Dermis blood vessel endothelial cell (primary cell): ENCODE results near the gene ACSF3. TPM values are rescaled to one million over a fixed set of nuclear protein-coding genes. Genes with fewer than 3 reads are reported as not detected.
"Not testable (repeated sequence)": the region's sequence is repeated elsewhere in the genome, so short reads cannot be mapped to it uniquely, and the experiment has no call there.

Experiments used
- DNase-seq: peaks from one replicate; pipeline ENCODE4 v3.0.0; 2010
- total RNA-seq: library from RNA; depleted of rRNA; stranded (reverse); fragments of >200 nt; gene quantifications from 2 replicates; pipeline ENCODE4 v1.2.3, GENCODE V29; 2014

ACSF3 gene
- total RNA-seq, 1 donor from 2014 or later, result 27.2 TPM

- DNase-seq, result no peak
Measured at GRCh38 chr16:89073346-89074071, 20.1 kb upstream of the ACSF3 start.

GRCh38 chr16:89074072-89074674 lies 19.5 kb upstream of the ACSF3 start:
- DNase-seq, result not testable (repeated sequence)

- DNase-seq, result no peak
Measured at GRCh38 chr16:89074803-89075688, 18.6 kb upstream of the ACSF3 start.

GRCh38 chr16:89076159-89076558 lies 17.5 kb upstream of the ACSF3 start:
- no peak for DNase-seq

- no peak for DNase-seq
Measured at GRCh38 chr16:89077076-89077475, 16.6 kb upstream of the ACSF3 start.

GRCh38 chr16:89078172-89078571 lies 15.5 kb upstream of the ACSF3 start:
- DNase-seq, result no peak

- DNase-seq, result no peak
Measured at GRCh38 chr16:89079434-89079980, 14.1 kb upstream of the ACSF3 start.

GRCh38 chr16:89080196-89080853 lies 13.3 kb upstream of the ACSF3 start:
- DNase-seq, result no peak

- no peak for DNase-seq
Measured at GRCh38 chr16:89081556-89081955, 12.1 kb upstream of the ACSF3 start.

GRCh38 chr16:89084411-89084810 lies 9.2 kb upstream of the ACSF3 start:
- no peak for DNase-seq

GRCh38 chr16:89084814-89085612 lies 8.6 kb upstream of the ACSF3 start:
- DNase-seq, result no peak

- DNase-seq, result no peak
Measured at GRCh38 chr16:89085755-89086154, 7.9 kb upstream of the ACSF3 start.

- no peak for DNase-seq
Measured at GRCh38 chr16:89087922-89088497, 5.6 kb upstream of the ACSF3 start.

GRCh38 chr16:89089120-89089519 lies 4.5 kb upstream of the ACSF3 start:
- no peak for DNase-seq

GRCh38 chr16:89090182-89090630 lies 3.4 kb upstream of the ACSF3 start:
- no peak for DNase-seq

- DNase-seq, result peak; percentile 9
Measured at GRCh38 chr16:89090669-89091426, 2.8 kb upstream of the ACSF3 start.

GRCh38 chr16:89092013-89092412 lies 1.6 kb upstream of the ACSF3 start:
- DNase-seq, result no peak

- DNase-seq, result not testable (repeated sequence)
Measured at GRCh38 chr16:89093252-89093601, 425 bp upstream of the ACSF3 start.

- peak; percentile 34 for DNase-seq
Measured at GRCh38 chr16:89094252-89094879, 714 bp downstream of the ACSF3 start.

GRCh38 chr16:89094880-89095258 lies 1.2 kb downstream of the ACSF3 start:
- no peak for DNase-seq
